Nucleus accumbens (tissue), 56 donors: ENCODE measurements around the gene SLC44A5.
"Not testable (repeated sequence)": the region's sequence is repeated elsewhere in the genome, so short reads cannot be mapped to it uniquely, and the experiment has no call there.

Source experiments
- DNase-seq, 56 donors: peaks; one replicate each; lab custom pipeline; 2025; lab: John Stamatoyannopoulos, UW

Gene SLC44A5

DNA sequence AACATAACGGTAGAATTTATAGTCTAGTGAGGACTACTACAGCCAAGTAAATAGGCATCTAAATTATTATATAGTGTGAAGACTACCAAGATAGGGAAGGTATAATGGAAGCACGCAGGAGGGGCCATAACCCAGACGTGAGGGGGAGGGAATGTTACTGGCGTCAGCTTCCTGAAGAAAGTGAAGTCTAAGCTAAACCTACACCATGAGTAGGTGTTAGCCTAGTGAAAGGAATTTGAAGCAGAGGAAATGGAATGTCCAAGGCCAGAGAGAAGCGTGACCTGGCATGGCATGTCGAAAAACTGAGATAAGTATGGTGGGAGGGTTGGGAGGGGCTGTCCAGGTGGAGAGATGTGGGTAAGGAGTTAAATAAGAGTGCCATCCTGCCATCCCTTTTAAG lies 140.5 kb downstream of the SLC44A5 start:
- no peak for DNase-seq

DNA sequence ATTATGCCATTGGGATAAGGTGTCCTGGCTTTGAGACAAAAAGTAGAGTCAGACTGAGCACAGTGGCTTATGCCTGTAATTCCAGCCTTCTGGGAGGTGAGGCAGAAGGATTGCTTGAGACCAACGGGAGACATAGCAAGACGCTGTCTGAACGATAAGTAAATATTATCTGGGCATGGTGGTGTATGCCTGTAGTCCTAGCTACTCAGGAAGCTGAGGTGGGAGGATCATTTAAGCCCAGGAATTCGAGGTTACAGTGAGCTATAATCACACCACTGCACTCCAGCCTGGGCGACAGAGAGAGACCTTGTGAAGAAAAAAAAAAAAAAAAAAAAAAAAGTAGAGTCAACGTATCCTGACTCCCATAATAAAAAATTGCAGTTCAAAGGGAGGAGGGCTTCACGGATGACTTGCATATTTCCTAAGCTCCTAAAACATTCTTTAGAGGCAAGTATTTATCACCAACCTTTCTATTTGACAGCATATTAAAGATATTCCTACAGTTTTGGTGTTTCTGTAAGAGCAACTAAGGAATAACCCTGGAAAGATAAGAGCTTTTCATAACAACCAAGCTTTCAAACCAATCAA lies 141.2 kb downstream of the SLC44A5 start:
- no peak for DNase-seq

DNA sequence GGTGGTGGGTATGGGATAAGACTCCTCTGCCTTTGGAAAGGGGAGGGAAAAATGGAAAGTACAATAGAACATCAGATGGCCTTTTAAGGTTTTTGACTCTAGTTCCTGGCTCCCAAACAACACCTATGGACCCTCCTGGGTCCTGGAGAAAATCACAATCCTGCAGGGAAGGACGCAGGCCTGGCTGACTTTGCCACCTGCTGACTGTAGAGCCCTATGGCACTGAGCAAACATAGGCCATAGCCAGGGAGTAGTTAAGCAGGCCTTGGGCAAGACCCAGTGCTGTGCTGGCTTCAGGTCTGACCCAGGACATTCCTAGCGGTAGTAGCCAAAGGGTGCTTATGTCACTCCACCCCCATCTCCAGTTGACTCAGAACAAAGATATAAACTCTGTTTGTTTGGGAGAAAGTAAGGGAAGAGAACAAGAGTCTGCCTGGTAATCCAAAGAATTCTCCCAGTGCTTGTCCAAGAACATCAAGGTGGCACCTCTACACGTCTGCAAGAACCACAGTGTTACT lies 149.0 kb downstream of the SLC44A5 start:
- no peak for DNase-seq

DNA sequence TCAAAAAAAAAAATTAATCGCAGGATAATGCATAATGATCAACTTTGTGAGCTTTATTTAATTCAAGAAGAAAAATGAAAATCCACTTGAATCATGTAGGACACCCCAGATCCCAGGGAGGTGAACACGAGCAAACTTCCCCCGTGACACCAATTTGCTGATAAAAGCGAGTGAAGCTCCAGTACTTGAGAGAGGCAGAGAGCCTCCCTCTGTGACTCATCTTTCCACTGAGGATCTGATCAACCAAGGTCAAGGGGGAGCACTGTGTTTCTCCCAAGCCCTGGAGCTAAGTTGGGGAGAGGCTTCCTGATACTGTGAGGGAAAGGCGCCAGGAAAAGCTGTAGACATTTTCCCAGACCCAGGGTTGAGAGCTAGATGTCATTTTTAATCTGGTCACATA lies 160.9 kb downstream of the SLC44A5 start:
- DNase-seq, result no peak

DNA sequence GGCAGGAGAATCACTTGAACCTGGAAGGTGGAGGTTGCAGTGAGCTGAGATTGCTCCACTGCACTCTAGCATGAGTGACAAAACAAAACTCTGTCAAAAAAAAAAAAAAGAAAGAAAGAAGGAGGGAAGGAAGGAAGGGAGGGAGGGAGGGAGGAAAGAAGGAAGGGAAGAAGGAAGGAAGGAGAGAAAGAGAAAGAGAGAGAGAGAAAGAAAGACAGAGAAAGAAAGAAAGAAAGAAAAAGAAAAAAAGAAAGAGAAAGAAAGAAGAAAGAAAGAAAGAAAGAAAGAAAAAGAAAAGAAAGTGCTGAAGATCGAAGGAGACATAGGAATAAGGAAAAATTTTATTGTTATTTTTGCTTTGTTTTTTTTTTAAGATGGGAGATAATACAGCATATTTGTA lies 166.7 kb downstream of the SLC44A5 start:
- DNase-seq, result no peak

DNA sequence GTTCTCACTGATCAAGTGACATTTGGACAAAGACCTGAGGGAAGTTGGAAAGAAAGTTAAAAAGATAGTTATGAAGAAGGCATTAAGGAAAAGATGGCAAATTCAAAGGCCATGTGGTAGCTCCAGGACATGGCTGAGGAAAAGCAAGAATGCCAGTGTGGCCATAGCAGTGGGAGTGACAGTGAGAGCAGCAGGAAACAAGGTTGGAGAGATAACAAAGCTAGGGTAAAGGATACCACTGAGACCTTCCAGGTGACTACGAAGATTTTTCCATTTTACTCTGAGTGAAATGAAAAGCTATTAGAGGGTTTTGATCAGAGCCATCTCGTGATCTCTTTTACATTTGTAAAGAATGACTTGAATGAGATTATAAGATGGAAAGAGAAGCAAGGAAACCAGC lies 170.6 kb downstream of the SLC44A5 start:
- no peak for DNase-seq

DNA sequence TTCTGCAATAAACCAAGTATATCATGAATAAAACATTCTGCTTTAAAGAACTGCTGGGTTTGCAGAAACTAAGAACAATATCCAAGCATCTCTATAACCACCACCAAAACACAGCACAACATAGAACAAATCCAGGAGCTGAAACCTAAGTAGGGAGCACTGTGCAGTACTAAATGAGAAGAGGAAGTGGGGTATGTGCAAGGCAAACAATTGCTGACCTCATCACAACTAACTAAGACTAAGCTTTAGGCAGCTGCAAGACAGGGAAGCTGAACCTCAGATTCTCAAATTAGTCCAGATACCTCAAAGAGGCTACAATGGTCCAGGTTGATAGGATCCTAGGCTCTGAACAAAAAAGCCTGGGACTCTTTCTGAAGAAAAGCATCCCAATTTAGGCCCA lies 172.6 kb downstream of the SLC44A5 start:
- no peak for DNase-seq

DNA sequence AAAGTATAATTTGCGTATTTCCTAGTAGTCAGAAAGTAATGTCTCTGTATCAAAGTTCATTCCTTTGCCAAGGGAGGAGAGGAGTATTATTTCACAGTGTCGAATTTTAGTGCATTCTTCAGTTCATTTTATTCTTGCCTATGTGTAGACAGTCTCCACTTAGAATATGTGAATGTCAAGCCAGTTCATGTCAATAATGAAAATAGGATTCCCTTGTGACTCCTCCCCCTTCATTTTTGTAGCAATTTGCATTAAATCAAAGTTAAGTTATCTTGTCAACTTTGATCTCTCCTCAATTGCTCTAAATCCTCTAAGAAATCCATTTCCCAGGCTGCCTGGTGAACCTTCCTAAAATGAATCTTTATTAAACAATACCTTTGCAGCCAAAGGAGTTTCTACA lies 179.1 kb downstream of the SLC44A5 start:
- DNase-seq, result no peak

DNA sequence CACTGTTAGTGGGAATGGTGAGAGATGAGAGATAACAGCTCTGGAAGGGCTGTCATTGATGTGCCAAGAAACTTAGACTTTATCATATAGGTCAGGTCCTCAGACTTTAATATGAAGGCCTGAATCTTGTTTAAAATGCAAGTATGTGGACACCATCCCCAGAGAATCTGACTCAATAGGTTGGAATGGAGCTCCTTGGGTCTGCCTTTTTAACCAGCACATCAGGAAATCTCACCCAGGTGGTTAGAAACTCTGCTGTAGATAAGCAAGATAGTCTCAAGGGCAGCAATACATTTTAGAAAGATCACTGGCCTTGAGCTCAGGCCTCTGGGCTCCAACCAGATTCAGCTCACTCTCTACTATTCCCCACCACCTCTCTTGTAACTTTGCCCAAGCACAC lies 180.4 kb downstream of the SLC44A5 start:
- DNase-seq, result no peak

DNA sequence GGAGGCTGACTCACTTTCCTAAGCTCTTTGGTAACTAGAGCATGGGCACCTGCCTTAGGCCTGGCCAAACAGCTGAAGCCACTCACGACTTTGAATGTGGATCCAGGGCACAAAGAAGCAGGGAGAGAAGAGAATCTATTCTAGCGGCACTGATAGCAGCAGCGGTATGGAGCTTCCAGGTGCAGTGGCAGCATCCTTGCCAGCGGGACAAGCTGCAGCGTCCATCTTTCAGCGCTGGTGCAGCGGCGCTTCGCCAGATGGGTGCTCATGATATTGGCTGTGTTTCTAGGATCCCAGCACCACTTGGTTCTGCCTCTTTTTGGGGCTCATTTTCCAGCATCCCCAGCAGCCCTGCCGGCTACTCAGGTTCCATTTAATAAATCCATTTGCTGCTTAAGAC lies 184.2 kb downstream of the SLC44A5 start:
- DNase-seq, result no peak

DNA sequence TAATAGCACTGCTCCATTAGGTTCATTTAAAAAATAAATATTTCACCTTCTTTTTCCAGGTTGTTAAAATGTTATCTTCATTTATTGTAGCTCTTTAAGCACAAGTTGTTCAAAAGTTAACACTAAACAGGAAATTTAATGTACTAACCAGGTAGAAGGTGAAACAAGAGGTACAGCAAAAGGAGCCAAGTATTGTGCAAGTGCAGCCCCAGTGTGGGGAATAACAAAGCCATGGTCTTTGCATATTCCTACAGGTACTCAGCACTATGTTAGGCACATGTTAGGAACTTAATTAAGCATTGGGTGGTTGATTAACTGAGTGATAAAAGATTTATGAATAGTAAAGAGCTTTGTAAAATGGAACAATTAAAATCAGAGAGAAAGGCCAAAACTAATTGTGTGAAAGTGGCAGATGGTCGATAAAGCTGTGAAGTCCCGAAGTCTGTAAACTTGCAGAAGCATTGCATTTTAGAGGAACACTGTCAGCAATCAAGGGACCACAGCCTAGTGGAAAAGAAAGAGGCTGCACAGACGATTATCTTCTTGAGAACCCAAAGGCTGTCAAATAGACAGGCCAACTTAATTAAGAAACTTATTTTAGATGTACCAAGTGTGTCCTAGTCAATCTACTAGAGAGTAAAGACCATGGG lies 185.8 kb downstream of the SLC44A5 start:
- no peak for DNase-seq

DNA sequence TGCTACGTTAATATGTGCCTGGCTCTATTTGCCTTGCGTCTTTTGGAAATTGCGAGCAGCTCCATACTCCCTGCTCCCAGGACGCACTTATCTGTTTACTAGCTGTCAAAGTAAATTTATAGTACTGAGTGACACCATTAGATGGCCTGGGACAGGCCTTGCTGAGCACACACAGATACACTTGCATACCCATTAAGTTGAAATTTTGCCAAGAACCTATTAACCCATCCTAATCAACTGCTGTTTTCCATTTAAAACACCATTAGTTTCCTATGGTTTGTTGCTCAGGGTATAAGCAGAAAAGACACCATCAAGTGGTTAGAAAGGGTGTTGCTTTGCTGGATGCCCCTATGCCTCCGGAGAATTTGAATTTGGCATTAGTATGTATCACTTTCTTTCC lies 187.3 kb downstream of the SLC44A5 start:
- no peak for DNase-seq

DNA sequence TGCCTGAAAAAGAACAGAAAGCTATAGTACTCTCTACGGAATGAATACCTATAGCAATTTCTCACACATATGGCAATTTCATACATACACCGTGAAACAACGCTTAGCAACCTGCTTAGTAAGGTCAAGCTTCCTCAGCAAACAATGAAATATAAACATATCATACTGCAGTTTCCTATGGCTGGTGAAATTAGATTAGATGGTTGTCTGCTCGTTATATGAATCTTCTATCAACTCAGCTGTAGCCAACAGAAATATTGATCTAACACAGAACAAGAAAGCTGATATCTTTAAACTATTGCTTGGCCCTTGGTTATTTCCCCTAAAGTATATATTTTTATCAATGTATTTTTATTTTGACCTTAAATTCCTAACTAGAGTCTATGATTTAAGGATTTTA lies 187.8 kb downstream of the SLC44A5 start:
- no peak for DNase-seq

DNA sequence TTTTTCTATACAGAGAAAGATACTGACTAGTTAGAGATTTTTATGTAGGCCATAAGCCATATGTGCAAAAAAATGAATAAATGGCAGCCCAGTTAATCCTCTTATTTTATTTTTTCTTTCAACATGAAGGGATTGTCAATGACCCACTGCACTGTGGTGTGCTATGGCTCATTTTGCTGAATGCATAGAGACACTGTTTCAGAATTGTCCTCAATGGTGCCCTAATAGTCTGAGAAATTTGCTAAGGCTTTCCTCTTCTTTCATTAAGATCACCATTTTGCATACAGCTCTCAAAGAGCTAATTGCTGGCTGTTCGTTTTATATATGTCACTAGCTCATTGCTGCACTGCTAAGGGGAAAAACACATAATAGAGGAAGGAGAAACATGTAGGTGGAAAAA lies 189.5 kb downstream of the SLC44A5 start:
- no peak for DNase-seq

DNA sequence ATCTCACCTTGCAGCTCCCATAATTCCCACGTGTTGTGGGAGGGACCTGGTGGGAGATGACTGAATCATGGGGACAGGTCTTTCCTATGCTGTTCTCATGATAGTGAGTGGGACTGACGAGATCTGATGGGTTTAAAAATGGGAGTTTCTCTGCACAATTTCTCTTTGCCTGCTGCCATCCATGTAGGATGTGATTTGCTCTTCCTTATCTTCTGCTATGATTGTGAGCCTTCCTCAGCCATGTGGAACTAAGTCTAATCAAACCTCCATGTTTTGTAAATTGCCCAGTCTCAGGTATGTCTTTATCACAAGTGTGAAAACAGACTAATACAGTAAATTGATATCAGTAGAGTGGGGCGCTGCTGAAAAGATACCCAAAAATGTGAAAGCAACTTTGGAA lies 195.7 kb downstream of the SLC44A5 start:
- no peak for DNase-seq

DNA sequence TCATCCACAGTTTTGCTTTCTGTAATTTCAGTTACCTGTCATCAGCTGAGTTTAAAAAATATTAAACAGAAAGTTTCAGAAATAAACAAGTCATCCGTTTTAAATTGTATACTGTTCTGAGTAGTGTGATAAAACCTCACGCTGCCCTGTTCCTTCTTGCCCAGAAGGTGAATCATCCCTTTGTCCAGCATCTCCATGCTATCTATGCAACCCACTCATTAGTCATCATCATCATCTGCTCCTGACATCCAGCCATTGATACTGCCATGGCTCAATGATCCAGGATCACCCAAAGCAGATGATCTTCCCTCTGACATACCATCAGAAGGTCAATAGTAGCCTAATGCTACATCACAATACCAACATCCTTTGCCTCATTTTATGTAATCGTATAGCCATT lies 198.3 kb downstream of the SLC44A5 start:
- no peak for DNase-seq

DNA sequence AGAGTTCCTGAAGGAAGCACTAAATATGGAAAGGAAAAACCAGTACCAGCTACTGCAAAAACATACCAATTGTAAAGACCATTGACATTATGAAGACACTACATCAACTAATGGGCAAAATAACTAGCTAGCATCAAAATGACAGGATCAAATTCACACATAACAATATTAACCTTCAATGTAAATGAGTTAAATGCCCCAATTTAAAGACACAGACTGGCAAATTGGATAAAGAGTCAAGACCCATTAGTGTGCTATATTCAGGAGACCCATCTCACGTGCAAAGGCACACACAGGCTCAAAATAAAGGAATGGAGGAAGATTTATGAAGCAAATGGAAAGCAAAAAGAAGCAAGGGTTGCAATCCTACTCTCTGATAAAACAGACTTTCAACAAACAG lies 206.2 kb downstream of the SLC44A5 start:
- not testable (repeated sequence) for DNase-seq

DNA sequence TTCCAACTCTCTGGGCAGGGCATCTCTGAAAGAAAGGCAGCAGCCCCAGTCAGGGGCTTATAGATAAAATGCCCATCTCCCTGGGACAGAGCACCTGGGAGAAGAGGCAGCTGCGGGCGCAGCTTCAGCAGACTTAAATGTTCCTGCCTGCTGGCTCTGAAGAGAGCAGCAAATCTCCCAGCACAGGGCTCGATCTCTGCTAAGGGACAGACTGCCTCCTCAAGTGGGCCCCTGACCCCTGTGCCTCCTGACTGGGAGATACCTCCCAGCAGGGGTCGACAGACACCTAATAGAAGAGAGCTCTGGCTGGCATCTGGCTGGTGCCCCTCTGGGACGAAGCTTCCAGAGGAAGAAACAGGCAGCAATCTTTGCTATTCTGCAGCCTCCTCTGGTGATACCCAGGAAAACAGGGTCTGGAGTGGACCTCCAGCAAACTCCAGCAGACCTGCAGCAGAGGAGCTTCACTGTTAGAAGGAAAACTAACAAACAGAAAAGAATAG lies 207.7 kb downstream of the SLC44A5 start:
- DNase-seq, result not testable (repeated sequence)

DNA sequence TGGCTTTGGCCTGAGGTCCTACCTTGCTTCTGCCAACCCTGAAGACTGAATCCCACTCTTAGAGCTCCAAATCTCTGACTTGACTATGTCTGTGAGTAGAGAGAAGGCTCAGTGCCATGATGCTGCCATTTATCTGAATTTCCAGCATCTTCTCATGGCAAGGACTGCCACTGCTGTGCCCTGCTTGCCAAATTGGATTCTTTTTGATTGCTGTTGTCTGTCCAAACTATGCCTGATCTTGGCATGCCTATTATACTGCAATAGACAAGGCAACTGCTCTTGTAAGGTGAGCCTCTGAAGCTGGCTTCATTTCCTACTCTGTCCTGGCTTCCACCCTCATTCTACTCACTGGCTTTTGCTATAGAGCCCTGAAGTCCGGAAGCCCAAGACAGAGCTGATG lies 210.2 kb downstream of the SLC44A5 start:
- no peak for DNase-seq

DNA sequence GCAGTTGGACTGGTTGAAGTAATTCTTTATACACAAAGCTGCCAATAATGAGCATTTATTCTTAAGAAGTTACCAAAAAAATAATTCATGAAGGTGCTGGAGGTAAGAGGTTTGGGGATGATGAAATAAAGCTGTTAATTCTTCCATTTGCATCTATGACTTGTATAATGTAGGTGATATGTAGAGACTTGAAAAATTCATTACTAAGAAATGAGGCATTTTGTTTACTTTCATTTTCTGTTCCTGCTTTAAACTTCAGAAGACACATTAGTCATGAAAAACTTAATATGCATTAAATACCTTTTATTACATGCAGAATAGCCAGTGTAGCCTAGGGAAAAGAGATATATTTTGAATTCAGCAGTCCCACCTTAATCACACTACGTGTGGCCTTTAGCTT lies 214.2 kb downstream of the SLC44A5 start:
- no peak for DNase-seq

DNA sequence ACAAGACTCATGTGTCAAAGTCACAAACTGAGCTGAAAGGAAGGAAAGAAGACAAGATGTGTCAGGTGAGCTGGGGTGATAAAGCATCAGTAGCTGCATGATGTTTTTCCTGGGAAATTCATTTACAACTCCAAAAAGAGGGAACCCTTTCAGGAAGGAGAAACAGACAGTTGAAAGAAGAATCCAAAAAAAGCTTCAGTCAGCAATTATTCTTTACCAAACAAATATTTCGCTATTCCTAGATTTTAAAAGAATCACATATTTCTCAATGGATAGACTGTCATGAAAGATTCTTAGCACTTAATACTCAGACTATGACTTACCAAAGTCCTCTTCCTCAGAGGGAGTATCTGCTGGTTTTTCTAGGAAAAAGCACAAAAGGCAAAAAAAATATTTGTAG lies 214.7 kb downstream of the SLC44A5 start:
- no peak for DNase-seq

DNA sequence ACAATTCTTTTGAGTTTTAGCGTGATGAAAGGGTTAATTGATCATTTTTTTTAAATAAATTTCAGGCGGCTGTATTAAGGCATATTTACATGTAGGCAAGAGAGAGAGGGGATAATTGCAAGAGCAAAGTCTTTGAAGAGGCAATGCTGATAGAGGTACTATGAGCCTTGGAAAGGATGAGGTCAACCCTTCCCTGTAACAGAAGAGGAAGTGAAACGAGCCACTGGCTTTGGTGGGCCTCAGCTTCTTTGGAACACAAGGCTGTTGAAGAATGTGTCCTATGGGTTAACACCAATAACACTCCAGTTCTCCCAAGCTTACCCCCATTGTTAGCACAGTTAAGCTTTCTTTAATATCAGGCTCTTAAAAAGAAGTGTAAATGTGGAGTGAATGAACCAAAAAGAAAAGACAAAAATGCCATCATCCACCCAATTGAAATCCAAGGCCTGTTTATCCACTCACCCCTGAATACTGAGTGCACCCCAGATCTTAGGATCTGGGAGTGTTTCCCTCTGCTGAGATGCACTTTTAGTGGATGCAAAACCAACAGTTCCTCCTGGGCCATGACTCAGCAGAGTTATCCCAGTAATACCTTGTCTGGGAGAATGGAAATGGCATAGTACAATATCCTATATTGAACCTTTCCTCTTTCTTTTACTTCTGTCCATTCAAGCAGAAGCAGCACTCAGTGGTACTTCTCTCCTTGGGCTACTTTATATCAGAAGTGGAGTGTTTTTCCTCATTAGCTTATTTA lies 216.4 kb downstream of the SLC44A5 start:
- no peak for DNase-seq
